22Rv1 (cell line): Measurements from ENCODE around the gene NFIA.

ENCODE experiments used
- CTCF ChIP-seq: fragments of 450-650 bp; IDR thresholded peaks from 2 replicates; pipeline ENCODE4 v1.5.1; 2017; ENCODE audit warnings: mild to moderate bottlenecking
- ZFX ChIP-seq: fragments of 450-650 bp; IDR thresholded peaks from 2 replicates; pipeline ENCODE4 v1.6.1; 2017; ENCODE audit warnings: antibody characterized with exemption, borderline replicate concordance

DNA sequence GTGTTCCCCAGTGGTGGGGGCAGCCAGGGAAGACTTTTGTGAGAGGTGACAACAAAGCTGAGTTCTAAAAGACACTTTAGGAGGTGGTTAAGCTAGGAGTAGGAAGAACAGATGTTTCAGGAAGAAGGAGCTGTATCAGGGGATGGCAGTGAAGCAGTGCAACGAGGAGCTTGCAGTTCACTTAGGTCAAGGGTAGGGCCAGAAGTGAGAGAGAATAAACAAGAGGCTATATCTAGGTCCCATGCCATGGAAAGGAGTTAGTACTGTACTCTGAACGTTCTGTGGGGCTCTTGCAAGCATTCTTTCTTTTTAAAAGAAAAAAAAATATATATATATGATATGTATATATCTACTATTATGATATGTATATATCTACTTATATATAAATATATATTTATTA lies 244.4 kb downstream of the NFIA start:
- no peak for TF ChIP-seq CTCF
- no peak for TF ChIP-seq ZFX
